ENCODE data around the gene MIER1.

The MIER1 gene

DNA sequence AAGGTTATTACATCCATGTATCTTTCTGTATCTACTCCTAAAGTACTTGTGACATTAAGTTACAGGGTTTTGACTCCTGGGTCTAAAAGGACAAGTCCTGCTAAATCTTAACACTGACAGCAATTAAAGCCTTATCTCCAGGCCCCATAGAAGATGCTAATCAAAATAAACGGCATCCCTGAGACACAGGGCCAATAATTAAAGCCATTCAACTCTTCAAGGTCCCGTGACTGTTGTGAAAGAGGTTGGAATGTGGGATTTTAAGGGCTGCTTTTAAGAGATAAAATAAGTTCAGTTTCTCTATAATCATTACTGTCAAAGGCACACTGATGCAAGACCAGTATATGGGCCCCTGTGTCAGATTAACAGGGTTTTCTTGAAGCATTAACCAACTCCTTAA, 8.5 kb upstream of the MIER1 start:
- H3K4me1 Mint-ChIP-seq = no peaks in the 10 kb centered on the region
- no peak overlapping the region for H3K4me3 Mint-ChIP-seq
- H3K27me3 Mint-ChIP-seq (ENCODE audit: low read depth) = no peaks in the 10 kb centered on the region
- H3K36me3 Mint-ChIP-seq (ENCODE audit: low read depth) = peaks cover 25% of the 10 kb centered on the region
- no peak overlapping the region for H3K27ac Mint-ChIP-seq
- TF ChIP-seq, protein P1, sequence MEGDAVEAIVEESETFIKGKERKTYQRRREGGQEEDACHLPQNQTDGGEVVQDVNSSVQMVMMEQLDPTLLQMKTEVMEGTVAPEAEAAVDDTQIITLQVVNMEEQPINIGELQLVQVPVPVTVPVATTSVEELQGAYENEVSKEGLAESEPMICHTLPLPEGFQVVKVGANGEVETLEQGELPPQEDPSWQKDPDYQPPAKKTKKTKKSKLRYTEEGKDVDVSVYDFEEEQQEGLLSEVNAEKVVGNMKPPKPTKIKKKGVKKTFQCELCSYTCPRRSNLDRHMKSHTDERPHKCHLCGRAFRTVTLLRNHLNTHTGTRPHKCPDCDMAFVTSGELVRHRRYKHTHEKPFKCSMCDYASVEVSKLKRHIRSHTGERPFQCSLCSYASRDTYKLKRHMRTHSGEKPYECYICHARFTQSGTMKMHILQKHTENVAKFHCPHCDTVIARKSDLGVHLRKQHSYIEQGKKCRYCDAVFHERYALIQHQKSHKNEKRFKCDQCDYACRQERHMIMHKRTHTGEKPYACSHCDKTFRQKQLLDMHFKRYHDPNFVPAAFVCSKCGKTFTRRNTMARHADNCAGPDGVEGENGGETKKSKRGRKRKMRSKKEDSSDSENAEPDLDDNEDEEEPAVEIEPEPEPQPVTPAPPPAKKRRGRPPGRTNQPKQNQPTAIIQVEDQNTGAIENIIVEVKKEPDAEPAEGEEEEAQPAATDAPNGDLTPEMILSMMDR (IDR thresholded peaks at IDR 0.05; ENCODE audit: unreplicated experiment in 3 of 3) = no peak
- H3K9me3 Mint-ChIP-seq = peaks cover 9% of the 10 kb centered on the region

DNA sequence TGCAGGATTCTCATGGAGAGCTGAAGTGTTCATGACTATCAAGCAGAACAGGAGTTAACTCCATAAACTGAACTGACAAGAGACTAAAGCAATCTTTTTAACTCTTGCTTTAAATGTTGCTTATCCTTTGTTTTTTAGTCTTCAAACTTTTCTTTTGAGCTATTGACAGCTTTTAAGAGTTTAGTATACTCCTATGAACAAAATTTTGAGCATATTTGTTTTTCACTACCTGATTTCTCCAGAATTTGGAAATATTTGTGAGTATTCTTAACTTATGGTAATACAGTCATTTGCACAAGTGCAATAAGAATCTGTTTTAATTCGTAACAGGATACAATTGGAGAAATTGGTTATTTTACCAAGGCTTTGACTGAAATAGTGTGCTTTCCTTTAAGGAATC, 7.3 kb upstream of the MIER1 start:
- H3K4me1 Mint-ChIP-seq = peaks cover 5% of the 10 kb centered on the region
- TF ChIP-seq, protein P1 (IDR thresholded peaks at IDR 0.05; ENCODE audit: unreplicated experiment in 3 of 3) = no peak
- no peak overlapping the region for H3K4me3 Mint-ChIP-seq
- peaks cover 25% of the 10 kb centered on the region for H3K36me3 Mint-ChIP-seq (ENCODE audit: low read depth)
- H3K9me3 Mint-ChIP-seq = peaks cover 9% of the 10 kb centered on the region
- no peak overlapping the region for H3K27ac Mint-ChIP-seq
- H3K27me3 Mint-ChIP-seq (ENCODE audit: low read depth) = no peaks in the 10 kb centered on the region

DNA sequence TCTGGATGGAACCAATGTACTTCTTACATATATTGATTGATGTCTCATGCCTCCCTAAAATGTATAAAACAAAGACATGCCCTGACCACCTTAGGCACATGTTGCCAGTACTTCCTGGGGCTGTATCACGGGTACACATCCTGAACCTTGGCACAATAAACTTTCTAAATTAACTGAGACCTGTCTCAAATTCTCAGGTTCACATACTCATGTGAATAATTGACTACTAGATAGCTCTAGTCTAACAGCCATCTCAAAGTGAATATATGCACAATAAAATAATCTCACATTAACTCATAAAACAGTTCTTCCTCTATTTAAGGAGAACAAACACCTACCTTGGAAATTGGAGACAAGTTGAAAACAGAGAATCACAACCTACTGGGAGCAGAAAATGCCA, 5.7 kb upstream of the MIER1 start:
- TF ChIP-seq, protein P1 (IDR thresholded peaks at IDR 0.05; ENCODE audit: unreplicated experiment in 3 of 3) = no peak
- Mint-ChIP-seq H3K9me3 (peaks cover 9% of the 10 kb centered on the region), H3K27me3 (ENCODE audit: low read depth) (no peaks in the 10 kb centered on the region), H3K4me3 (no peak overlapping the region), H3K27ac (no peak overlapping the region), H3K4me1 (peaks cover 19% of the 10 kb centered on the region), H3K36me3 (ENCODE audit: low read depth) (peaks cover 25% of the 10 kb centered on the region)

DNA sequence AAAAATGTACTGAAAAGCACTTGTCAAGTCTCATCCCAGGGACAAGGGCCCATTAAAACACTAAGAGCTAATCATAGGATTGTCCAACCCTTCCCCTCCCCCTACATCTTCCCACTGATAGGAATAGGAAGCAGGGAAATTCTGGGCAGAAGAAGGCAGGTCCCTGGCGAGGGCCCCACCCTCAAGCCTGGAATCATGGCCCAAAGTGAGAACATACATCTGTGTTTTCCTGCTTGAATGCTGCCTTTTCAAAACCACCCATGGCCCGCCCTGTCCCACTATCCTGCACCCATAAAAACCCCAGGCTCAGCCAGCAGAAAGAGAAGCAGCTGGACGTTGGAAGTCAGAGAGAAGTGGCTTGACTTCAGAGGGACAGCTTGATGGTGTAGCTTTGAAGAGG, 5.0 kb upstream of the MIER1 start:
- TF ChIP-seq, protein P1 (IDR thresholded peaks at IDR 0.05; ENCODE audit: unreplicated experiment in 3 of 3) = no peak
- H3K9me3 Mint-ChIP-seq = peaks cover 9% of the 10 kb centered on the region
- H3K27me3 Mint-ChIP-seq (ENCODE audit: low read depth) = no peaks in the 10 kb centered on the region
- no peak overlapping the region for H3K27ac Mint-ChIP-seq
- H3K4me3 Mint-ChIP-seq = no peak overlapping the region
- H3K4me1 Mint-ChIP-seq = peaks cover 20% of the 10 kb centered on the region
- H3K36me3 Mint-ChIP-seq (ENCODE audit: low read depth) = peaks cover 25% of the 10 kb centered on the region

DNA sequence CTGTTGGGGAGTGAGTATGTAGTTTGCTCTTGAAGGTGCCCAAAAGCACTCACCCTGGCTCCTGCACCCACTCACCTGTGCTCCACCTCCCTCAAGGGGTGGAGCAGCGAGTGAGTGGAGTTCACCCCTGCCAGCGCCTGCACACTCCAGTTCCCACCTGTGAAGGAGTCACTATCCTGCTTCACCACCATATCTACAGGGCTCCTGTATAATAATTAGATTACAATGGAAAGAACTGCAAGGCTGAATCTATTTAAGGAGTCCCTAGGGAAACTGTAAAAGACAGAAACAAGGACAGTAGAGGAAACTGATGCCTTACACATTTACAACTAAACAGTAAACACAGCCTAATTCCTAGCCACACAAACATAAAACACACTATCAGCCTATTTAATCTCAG, 4.2 kb upstream of the MIER1 start:
- Mint-ChIP-seq H3K4me3 (no peak overlapping the region), H3K27me3 (ENCODE audit: low read depth) (peaks cover 5% of the 10 kb centered on the region), H3K27ac (no peak overlapping the region), H3K36me3 (ENCODE audit: low read depth) (peaks cover 25% of the 10 kb centered on the region), H3K4me1 (peaks cover 22% of the 10 kb centered on the region), H3K9me3 (peaks cover 9% of the 10 kb centered on the region)
- TF ChIP-seq, protein P1 (IDR thresholded peaks at IDR 0.05; ENCODE audit: unreplicated experiment in 3 of 3) = no peak

DNA sequence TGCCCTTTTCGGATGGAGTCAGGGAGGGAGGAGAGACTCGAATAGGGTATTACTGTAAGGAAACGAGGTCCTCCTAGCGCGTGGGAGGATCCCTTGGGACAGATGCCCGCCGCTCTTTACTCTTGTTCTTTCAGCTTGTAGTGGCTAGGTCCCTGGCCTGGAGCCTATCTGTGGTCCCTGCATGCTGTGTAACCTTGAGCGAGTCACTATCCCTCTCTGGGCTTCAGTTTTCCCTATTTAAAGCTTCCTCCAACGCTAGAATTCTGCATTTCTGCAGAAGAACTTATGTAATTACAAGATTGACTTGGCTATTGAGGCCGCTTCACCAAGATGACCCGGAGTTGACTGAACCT, 744 bp downstream of the MIER1 start:
- peak overlapping the region; percentile 92 to 99 (median 96) for H3K27ac Mint-ChIP-seq
- no peaks in the 10 kb centered on the region for H3K9me3 Mint-ChIP-seq
- H3K36me3 Mint-ChIP-seq (ENCODE audit: low read depth) = peaks cover under 1% of the 10 kb centered on the region
- peak overlapping the region; percentile 92 to 94 (median 94) for H3K4me3 Mint-ChIP-seq
- peaks cover 37% of the 10 kb centered on the region for H3K4me1 Mint-ChIP-seq
- TF ChIP-seq, protein P1 (IDR thresholded peaks at IDR 0.05; ENCODE audit: unreplicated experiment in 3 of 3) = peak in 1 of 3 experiments; percentile 8
- H3K27me3 Mint-ChIP-seq (ENCODE audit: low read depth) = peaks cover 5% of the 10 kb centered on the region
